ENCODE measurements around the gene GASK1A. TPM values are rescaled to one million over a fixed set of nuclear protein-coding genes. Genes with fewer than 3 reads are reported as not detected.
"Not testable (repeated sequence)": the region's sequence is repeated elsewhere in the genome, so short reads cannot be mapped to it uniquely, and the experiment has no call there.

Gene GASK1A
- total RNA-seq, 1 donor from 2014 or later: 8.4 TPM

- DNase-seq: no peak
Measured at GRCh38 chr3:43032646-43033628, 53.8 kb downstream of the GASK1A start.

- DNase-seq: no peak
Measured at GRCh38 chr3:43034200-43034599, 55.1 kb downstream of the GASK1A start.

DNA sequence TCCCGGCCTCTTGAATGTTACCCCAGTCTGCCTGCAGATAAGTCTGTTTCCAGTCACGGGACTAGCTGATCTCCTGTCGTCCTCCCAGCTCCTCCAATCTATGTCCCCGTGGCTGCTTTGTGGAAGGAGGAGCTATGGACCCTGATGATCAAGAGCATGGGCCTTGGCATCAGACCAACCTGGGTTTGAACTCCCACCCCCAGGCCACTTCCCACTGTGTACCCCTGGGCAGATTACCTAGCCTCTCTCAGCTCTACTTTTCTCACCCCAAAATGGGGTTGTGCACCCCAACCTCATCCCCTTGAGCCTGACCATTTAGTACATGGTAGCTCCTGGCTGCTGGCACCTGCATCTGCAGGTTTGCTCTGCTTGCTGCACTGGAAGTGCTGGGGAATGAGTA, 55.8 kb downstream of the GASK1A start:
- DNase-seq: no peak

GRCh38 chr3:43035801-43036365, 56.8 kb downstream of the GASK1A start:
- DNase-seq: no peak

DNA sequence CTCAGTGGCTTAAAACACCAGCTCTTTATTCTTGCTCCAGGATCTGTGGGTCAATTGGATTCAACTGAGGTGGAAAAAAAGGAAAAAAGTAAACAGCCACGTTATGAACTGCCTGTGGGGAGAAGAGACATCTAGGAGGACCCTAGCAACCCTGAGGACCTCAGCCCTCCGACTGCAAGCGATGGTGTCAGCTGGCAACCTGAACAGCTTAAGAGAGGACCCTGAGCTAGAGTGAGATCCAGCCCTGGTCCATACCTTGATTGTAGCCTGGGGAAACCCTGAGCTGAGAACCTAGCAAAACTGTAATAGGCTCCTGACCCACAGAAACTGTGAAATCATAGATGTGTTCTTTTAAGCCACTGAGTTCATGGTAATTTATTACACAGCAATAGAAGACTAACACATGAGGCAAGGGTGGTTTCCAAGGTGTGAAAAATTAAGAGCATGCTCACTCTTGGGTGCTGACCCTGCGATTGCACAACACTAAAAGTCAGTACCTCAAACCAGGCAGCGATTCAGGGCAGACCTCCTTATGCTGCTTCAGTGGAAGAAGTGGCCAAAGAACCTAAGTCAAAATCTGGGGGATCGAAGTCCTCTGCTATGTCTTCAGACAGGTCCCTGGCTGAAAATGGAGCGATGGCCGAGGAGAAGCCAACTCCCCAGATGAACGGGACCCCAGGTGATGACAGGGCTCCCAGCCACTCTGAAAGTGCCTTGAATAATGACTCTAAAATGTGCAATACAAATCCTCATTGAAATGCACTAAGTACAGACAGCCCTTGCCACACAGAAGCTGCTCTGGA, 57.7 kb downstream of the GASK1A start:
- no peak for DNase-seq

- DNase-seq: no peak
Measured at GRCh38 chr3:43038010-43038409, 58.9 kb downstream of the GASK1A start.

DNA sequence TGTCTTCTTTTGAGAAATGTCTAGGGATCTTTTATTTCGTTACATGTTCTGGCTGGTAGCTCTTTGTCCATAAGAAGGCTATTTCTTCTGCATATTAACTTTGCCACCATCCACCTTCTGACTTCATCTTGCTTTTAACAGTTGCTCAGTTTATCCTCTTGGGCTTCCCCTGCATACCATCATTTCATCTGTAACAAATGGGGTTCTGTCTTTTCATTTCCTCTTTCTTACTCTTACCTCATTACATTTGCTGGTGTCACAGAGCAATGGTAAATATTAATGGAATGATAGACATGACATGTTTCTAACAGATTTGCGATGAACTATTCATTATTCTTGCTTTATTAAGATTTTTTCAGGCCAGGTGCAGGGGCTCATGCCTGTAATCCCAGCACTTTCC, 62.4 kb downstream of the GASK1A start:
- no peak for DNase-seq

- DNase-seq: no peak
Measured at GRCh38 chr3:43043071-43043766, 64.1 kb downstream of the GASK1A start.

DNA sequence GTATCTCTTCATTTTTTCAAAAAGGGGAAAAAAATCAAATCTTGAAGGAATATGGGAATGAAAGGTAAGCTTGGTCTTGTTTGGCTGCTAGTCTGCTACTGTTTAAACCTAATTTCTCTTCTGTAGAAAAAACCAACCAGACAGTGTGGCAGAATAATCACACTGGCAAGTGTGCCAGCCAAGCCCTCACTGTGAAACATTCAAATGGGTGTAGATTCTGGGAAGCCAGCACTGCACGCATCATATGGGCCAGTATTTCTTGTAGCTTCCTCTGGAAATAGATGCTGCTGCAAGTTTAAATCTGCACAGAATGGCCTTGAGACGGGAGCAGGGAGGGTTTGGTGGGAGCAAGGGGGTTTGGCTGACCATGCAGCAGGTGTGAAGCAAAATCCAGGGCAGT, 64.7 kb downstream of the GASK1A start:
- DNase-seq: peak; percentile 27

GRCh38 chr3:43045079-43045478, 66.0 kb downstream of the GASK1A start:
- not testable (repeated sequence) for DNase-seq

DNA sequence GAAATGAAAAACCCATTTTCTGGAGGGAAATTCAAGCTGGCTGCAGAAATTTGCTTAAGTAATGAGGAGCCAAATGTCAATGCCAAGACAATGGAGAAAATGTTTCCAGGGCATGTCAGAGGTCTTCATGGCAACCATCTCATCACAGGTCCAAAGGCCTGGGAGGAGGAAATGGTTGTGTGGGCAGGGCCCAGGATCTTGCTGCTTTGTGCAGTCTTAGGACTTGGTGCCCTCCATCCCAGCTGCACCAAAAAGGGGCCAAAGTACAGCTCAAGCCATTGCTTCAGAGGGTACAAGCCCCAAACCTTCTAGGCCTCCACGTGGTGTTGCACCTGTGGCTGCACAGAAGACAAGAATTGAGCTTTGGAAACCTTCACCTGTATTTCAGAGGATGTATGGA, 67.5 kb downstream of the GASK1A start:
- no peak for DNase-seq

GRCh38 chr3:43048470-43048869, 69.4 kb downstream of the GASK1A start:
- DNase-seq: no peak

- DNase-seq: no peak
Measured at GRCh38 chr3:43053291-43053690, 74.2 kb downstream of the GASK1A start.

- no peak for DNase-seq
Measured at GRCh38 chr3:43054754-43055153, 75.6 kb downstream of the GASK1A start.

- no peak for DNase-seq
Measured at GRCh38 chr3:43055393-43055792, 76.3 kb downstream of the GASK1A start.

GRCh38 chr3:43055806-43056770, 77.0 kb downstream of the GASK1A start:
- DNase-seq: no peak

DNA sequence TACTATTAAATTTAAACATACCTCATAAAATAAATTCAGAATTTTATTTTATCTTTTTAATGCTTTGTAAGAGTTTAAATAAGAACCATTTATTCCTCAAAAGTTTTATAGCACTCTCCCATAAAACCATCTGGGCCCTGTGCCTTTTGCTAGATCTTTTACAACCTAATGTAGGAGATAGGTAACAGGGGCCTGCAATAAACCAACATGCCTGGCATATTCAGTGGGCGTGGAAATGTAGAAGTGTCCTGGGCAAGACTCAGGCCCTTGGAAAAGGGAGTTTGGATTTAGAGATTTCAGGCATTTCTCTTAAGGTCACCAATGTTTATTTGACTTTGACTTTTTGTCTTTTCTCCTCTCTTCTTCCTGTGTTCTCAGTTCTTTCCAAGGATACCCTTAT, 80.3 kb downstream of the GASK1A start:
- no peak for DNase-seq

- DNase-seq: no peak
Measured at GRCh38 chr3:43061101-43061895, 82.2 kb downstream of the GASK1A start.

GRCh38 chr3:43062040-43062563, 83.0 kb downstream of the GASK1A start:
- no peak for DNase-seq

- no peak for DNase-seq
Measured at GRCh38 chr3:43062564-43063040, 83.5 kb downstream of the GASK1A start.
